MCF 10A (cell line): ENCODE results near the gene ZFYVE9. TPM values are rescaled to one million over a fixed set of nuclear protein-coding genes. Genes with fewer than 3 reads are reported as not detected.

Source experiments
- BruUV-seq: library from RNA; stranded (reverse); fragments of 400-500 nt; replicated peaks from 2 replicates; lab custom pipeline; 2021; lab: Mats Ljungman, UMichigan
- CTCF ChIA-PET: fragments of 300-600 bp; sonication (Branson Sonifier 250); formaldehyde crosslinking; extraction: SDS; loops from one replicate; lab custom pipeline; 2021; ENCODE audit warnings: antibody characterized with exemption, inconsistent platforms; lab: Yijun Ruan, JAX
- POLR2A ChIA-PET: fragments of 300-600, 350-650 bp; sonication (Branson Sonifier 250); formaldehyde crosslinking; extraction: SDS; loops from one replicate; lab custom pipeline; 2020; ENCODE audit warnings: antibody characterized with exemption, inconsistent platforms; lab: Yijun Ruan, JAX
- DNase-seq: peaks from one replicate; pipeline ENCODE4 v3.0.0-alpha.2; 2018; ENCODE audit not compliant: unreplicated experiment
- H3K27ac Mint-ChIP-seq: one replicate; pipeline ENCODE4 v1.8.0; 2022; ENCODE audit warnings: mild to moderate bottlenecking, low read depth, mixed read lengths; ENCODE audit not compliant: unreplicated experiment
- H3K27me3 Mint-ChIP-seq: one replicate; pipeline ENCODE4 v1.8.0; 2022; ENCODE audit warnings: mixed read lengths; ENCODE audit not compliant: insufficient read depth, unreplicated experiment
- H3K36me3 Mint-ChIP-seq: one replicate; pipeline ENCODE4 v1.8.0; 2022; ENCODE audit warnings: mild to moderate bottlenecking, moderate library complexity, mixed read lengths; ENCODE audit not compliant: insufficient read depth, unreplicated experiment
- H3K4me1 Mint-ChIP-seq: one replicate; pipeline ENCODE4 v1.8.0; 2022; ENCODE audit warnings: mixed read lengths; ENCODE audit not compliant: insufficient read depth, unreplicated experiment
- H3K4me3 Mint-ChIP-seq: one replicate; pipeline ENCODE4 v1.8.0; 2022; ENCODE audit warnings: mild to moderate bottlenecking, moderate library complexity, mixed read lengths; ENCODE audit not compliant: unreplicated experiment
- H3K9me3 Mint-ChIP-seq: one replicate; pipeline ENCODE4 v1.8.0; 2022; ENCODE audit warnings: mixed read lengths; ENCODE audit not compliant: unreplicated experiment
- CTCF ChIP-seq: fragments of 200-600 bp; IDR thresholded peaks from one replicate; pipeline ENCODE4 v1.8.0; 2022; ENCODE audit warnings: antibody characterized with exemption, mild to moderate bottlenecking; ENCODE audit not compliant: unreplicated experiment
- intact Hi-C: fragments of 100-400 bp; cut with micrococcal nuclease; formaldehyde crosslinking; loops from 2 replicates; pipeline ENCODE4 v1.14.1; 2022
- total RNA-seq: library from RNA; stranded (reverse); gene quantifications from 2 replicates; pipeline ENCODE4 v1.2.3, GENCODE V29; 2022

Gene ZFYVE9
- total RNA-seq, 1 experiment from 2014 or later, result 23.9 TPM

- H3K36me3 Mint-ChIP-seq, result peaks cover 85% of the 10 kb centered on the region
- POLR2A ChIA-PET, result interaction anchor here (0.6 to 0.7 kb wide), 2 partner anchors 24 to 61 kb away, joined by 3 read pairs; no protein-coding TSS in a partner anchor
- no peak for DNase-seq
- H3K27ac Mint-ChIP-seq, result no peak overlapping the region
- no peak for TF ChIP-seq CTCF
- BruUV-seq, result no TSS peak
- CTCF ChIA-PET, result no interaction called here
- no peaks in the 10 kb centered on the region for H3K9me3 Mint-ChIP-seq
- H3K27me3 Mint-ChIP-seq, result no peaks in the 10 kb centered on the region
- no peaks in the 10 kb centered on the region for H3K4me1 Mint-ChIP-seq
- intact Hi-C loops, result no loop called here
- no peak overlapping the region for H3K4me3 Mint-ChIP-seq
Measured at GRCh38 chr1:52357397-52357796, 215.5 kb downstream of the ZFYVE9 start.

- Mint-ChIP-seq H3K4me3 (no peak overlapping the region), H3K27me3 (no peaks in the 10 kb centered on the region), H3K27ac (no peak overlapping the region), H3K36me3 (peaks cover 83% of the 10 kb centered on the region), H3K4me1 (no peaks in the 10 kb centered on the region), H3K9me3 (no peaks in the 10 kb centered on the region)
- TF ChIP-seq CTCF, result no peak
- DNase-seq, result no peak
- intact Hi-C loops, result no loop called here
- ChIA-PET CTCF (no interaction called here), POLR2A (interaction anchor here (0.5 kb wide), 1 partner anchor 177 kb away, joined by 3 read pairs; no protein-coding TSS in a partner anchor)
- no TSS peak for BruUV-seq
Measured at GRCh38 chr1:52358851-52359497, 217.1 kb downstream of the ZFYVE9 start.

GRCh38 chr1:52359676-52360594 is 218.0 kb downstream of the ZFYVE9 start:
- intact Hi-C loops, result no loop called here
- no peak overlapping the region for H3K4me3 Mint-ChIP-seq
- no peaks in the 10 kb centered on the region for H3K27me3 Mint-ChIP-seq
- ChIA-PET CTCF (interaction anchor here (0.7 kb wide), 1 partner anchor 153 kb away, joined by 3 read pairs; no protein-coding TSS in a partner anchor), POLR2A (interaction anchor here (0.6 kb wide), 1 partner anchor 28 kb away, joined by 5 read pairs; no protein-coding TSS in a partner anchor)
- H3K27ac Mint-ChIP-seq, result no peak overlapping the region
- peaks cover 6% of the 10 kb centered on the region for H3K4me1 Mint-ChIP-seq
- peaks cover 82% of the 10 kb centered on the region for H3K36me3 Mint-ChIP-seq
- no peaks in the 10 kb centered on the region for H3K9me3 Mint-ChIP-seq
- no TSS peak for BruUV-seq
- DNase-seq, result no peak
- TF ChIP-seq CTCF, result no peak

- Mint-ChIP-seq H3K27me3 (no peaks in the 10 kb centered on the region), H3K36me3 (peaks cover 82% of the 10 kb centered on the region), H3K27ac (no peak overlapping the region), H3K4me3 (no peak overlapping the region), H3K9me3 (no peaks in the 10 kb centered on the region), H3K4me1 (peaks cover 11% of the 10 kb centered on the region)
- ChIA-PET CTCF (interaction anchor here (0.7 kb wide), 1 partner anchor 153 kb away, joined by 3 read pairs; no protein-coding TSS in a partner anchor), POLR2A (no interaction called here)
- no TSS peak for BruUV-seq
- no peak for DNase-seq
- no peak for TF ChIP-seq CTCF
- intact Hi-C loops, result no loop called here
Measured at GRCh38 chr1:52360595-52360968, 218.7 kb downstream of the ZFYVE9 start.
